Testis (tissue), 3 donors: Measurements from ENCODE around the gene ATRNL1. TPM values are rescaled to one million over a fixed set of nuclear protein-coding genes. Genes with fewer than 3 reads are reported as not detected.
A peak's percentile ranks its signal among the peaks of the same experiment; 100 is the strongest.
"Not testable (repeated sequence)": the region's sequence is repeated elsewhere in the genome, so short reads cannot be mapped to it uniquely, and the experiment has no call there.

Source experiments
- DNase-seq: peaks from one replicate; pipeline ENCODE4 v3.0.0-alpha.2; 2019
- H3K27ac ChIP-seq, 2 donors: fragments of 200-600 bp; sonication (generic); one replicate each; pipeline ENCODE4 v1.5.1; 2019
- H3K27me3 ChIP-seq: fragments of 200-600 bp; sonication (generic); one replicate; pipeline ENCODE4 v1.5.1; 2019
- H3K36me3 ChIP-seq: fragments of 200-600 bp; sonication (generic); one replicate; pipeline ENCODE4 v1.5.1; 2017; ENCODE audit warnings: low read depth; ENCODE audit errors: missing control alignments
- H3K4me1 ChIP-seq: fragments of 200-600 bp; sonication (generic); one replicate; pipeline ENCODE4 v1.5.1; 2019
- H3K4me3 ChIP-seq, 2 donors: fragments of 200-600 bp; sonication (generic); one replicate each; pipeline ENCODE4 v1.5.1; 2017 to 2019
- H3K9me3 ChIP-seq: fragments of 200-600 bp; sonication (generic); one replicate; pipeline ENCODE4 v1.5.1; 2017
- CTCF ChIP-seq, 3 experiments: fragments of 450-650 bp in 2 of 3; fragments of 200-600 bp in 1 of 3; sonication (generic) in 1 of 3; IDR thresholded peaks; one replicate each; pipeline ENCODE4 v1.5.1; 2016 to 2019; ENCODE audit warnings: antibody characterized with exemption in 3 of 3, mild to moderate bottlenecking in 2 of 3, moderate library complexity in 1 of 3
- POLR2A ChIP-seq: fragments of 450-650 bp; IDR thresholded peaks from one replicate; pipeline ENCODE4 v1.6.1; 2017; ENCODE audit warnings: antibody characterized with exemption, mild to moderate bottlenecking, moderate library complexity
- WGBS, 2 donors: methylation state at CpG; one replicate each; pipeline ENCODE4 v1.1.5; 2018; 5-methylcytosine and 5-hydroxymethylcytosine counted together
- intact Hi-C: fragments of 100-400 bp; cut with DNase I; formaldehyde crosslinking; loops from one replicate; pipeline ENCODE4 v1.15.1; 2023; ENCODE audit warnings: low total_unique reads
- polyA plus RNA-seq: library from polyadenylated mRNA; stranded (reverse); fragments of 350-450 nt; fragmentation: Illumina TruSeq; extraction: RNeasy Lipid Tissue Mini Kit (QIAGEN cat#74804); gene quantifications from one replicate; pipeline ENCODE4 v1.2.3, GENCODE V29; 2014; ENCODE audit warnings: low read depth, low replicate concordance; ENCODE audit not compliant: insufficient read depth
- total RNA-seq, 2 donors: library from RNA; depleted of rRNA; stranded (reverse); fragments of >200 nt; gene quantifications; one replicate each; pipeline ENCODE4 v1.2.3, GENCODE V29; 2016

The ATRNL1 gene
- total and polyA plus RNA-seq, 3 donors from 2014 or later, result 32.4 to 61.3 (median 45.7) TPM

GRCh38 chr10:115094416-115095140 lies 1.4 kb downstream of the ATRNL1 start:
- DNase-seq, result no peak
- intact Hi-C loops, result no loop called here
- no peak overlapping the region for H3K27ac ChIP-seq

DNA sequence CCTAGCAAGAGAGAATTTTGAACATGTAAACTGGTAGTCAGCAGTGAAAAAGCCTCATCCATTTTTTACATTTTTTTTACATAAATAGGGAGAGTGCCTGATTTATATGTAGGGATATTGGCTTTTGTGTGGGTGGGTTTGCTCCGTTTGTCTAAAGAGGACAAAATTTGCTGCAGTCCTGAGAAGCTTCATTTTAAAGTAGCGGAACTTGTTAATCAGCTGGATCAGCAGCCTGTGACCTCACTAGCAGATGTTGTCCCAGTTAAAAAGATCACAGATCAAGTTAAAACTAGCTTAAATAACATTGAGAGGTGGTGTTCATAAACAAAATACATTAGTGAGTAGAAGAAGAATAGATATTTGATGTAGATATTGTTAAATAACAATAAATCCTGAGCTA lies 2.6 kb downstream of the ATRNL1 start:
- TF ChIP-seq CTCF (IDR thresholded peaks at IDR 0.05), result no peak
- no peak for TF ChIP-seq POLR2A
- H3K27me3 ChIP-seq, result no peaks in the 10 kb centered on the region
- H3K9me3 ChIP-seq, result no peaks in the 10 kb centered on the region
- H3K27ac ChIP-seq, result no peak overlapping the region
- intact Hi-C loops, result no loop called here
- no peaks in the 10 kb centered on the region for H3K4me1 ChIP-seq
- no peaks in the 10 kb centered on the region for H3K36me3 ChIP-seq
- no peak for DNase-seq
- WGBS, 2 donors, result 43 to 66% methylated on average over 2 of the region's 2 CpGs
- H3K4me3 ChIP-seq, result no peak overlapping the region

More at GRCh38 chr10:115094416-115095140, 1.4 kb downstream of the ATRNL1 start:
- TF ChIP-seq POLR2A (no peak), CTCF (IDR thresholded peaks at IDR 0.05) (no peak)
- Histone ChIP-seq H3K4me3 (peak overlapping the region in 1 of 2 donors; percentile 74), H3K27me3 (no peaks in the 10 kb centered on the region), H3K36me3 (no peaks in the 10 kb centered on the region), H3K4me1 (no peaks in the 10 kb centered on the region), H3K9me3 (no peaks in the 10 kb centered on the region)
- WGBS, 2 donors, result 41 to 43% methylated on average over 12 of the region's 12 CpGs

GRCh38 chr10:115103700-115104099 lies 10.5 kb downstream of the ATRNL1 start:
- DNase-seq, result no peak
- no peak overlapping the region for H3K27ac ChIP-seq
- H3K36me3 ChIP-seq, result no peaks in the 10 kb centered on the region
- no peak for TF ChIP-seq CTCF (IDR thresholded peaks at IDR 0.05)
- TF ChIP-seq POLR2A, result no peak
- no peaks in the 10 kb centered on the region for H3K4me1 ChIP-seq
- H3K4me3 ChIP-seq, result no peak overlapping the region
- no peaks in the 10 kb centered on the region for H3K27me3 ChIP-seq
- intact Hi-C loops, result no loop called here
- 88 to 97% methylated on average over 1 of the region's 1 CpG for WGBS, 2 donors
- no peaks in the 10 kb centered on the region for H3K9me3 ChIP-seq

DNA sequence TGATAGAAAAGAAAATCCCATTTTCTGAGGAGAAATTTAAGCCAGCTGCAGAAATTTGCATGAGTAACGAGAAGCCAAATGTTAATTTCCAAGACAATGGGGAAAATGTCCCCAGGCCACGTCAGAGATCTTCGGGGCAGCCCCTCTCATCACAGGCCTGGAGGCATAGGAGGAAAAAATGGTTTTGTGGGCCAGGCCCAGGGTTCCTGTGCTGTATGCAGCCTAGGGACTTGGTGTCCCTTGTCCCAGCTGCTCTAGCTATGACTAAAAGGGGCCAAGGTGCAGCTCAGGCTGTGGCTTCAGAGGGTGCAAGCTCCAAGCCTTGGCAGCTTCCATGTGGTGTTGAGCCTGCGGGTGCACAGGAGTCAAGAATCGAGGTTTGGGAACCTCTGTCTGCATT lies 12.2 kb downstream of the ATRNL1 start:
- 94 to 95% methylated on average over 5 of the region's 5 CpGs for WGBS, 2 donors
- intact Hi-C loops, H3K36me3 ChIP-seq, H3K27me3 ChIP-seq, H3K4me3 ChIP-seq, H3K27ac ChIP-seq, H3K4me1 ChIP-seq, DNase-seq, H3K9me3 ChIP-seq: not testable (repeated sequence)

- no peak overlapping the region for H3K4me3 ChIP-seq
- no peaks in the 10 kb centered on the region for H3K36me3 ChIP-seq
- WGBS, 2 donors, result 92 to 98% methylated on average over 3 of the region's 3 CpGs
- TF ChIP-seq POLR2A (no peak), CTCF (IDR thresholded peaks at IDR 0.05) (no peak)
- no peaks in the 10 kb centered on the region for H3K4me1 ChIP-seq
- no peak for DNase-seq
- no peak overlapping the region for H3K27ac ChIP-seq
- H3K9me3 ChIP-seq, result no peaks in the 10 kb centered on the region
- no peaks in the 10 kb centered on the region for H3K27me3 ChIP-seq
- intact Hi-C loops, result no loop called here
These were observed 14.7 kb downstream of the ATRNL1 start for GRCh38 chr10:115107830-115108229.
